ENCODE measurements around the gene PRKG1.

Gene PRKG1

GRCh38 chr10:52027055-52027705 lies 952.9 kb downstream of the PRKG1 start:
- H3K4me3 ChIP-seq (ENCODE audit: low read length), result no peak overlapping the region
- DNase-seq (ENCODE audit: low read depth), result peak; percentile 66
- TF ChIP-seq CTCF (conservative IDR thresholded peaks at IDR 0.05; ENCODE audit: low read length), result no peak

- no peak for TF ChIP-seq CTCF (conservative IDR thresholded peaks at IDR 0.05; ENCODE audit: low read length)
- DNase-seq (ENCODE audit: low read depth), result no peak
These were observed 954.2 kb downstream of the PRKG1 start for GRCh38 chr10:52028523-52028858.

GRCh38 chr10:52029628-52030027 lies 955.3 kb downstream of the PRKG1 start:
- no peak overlapping the region for H3K4me3 ChIP-seq (ENCODE audit: low read length)
- no peak for TF ChIP-seq CTCF (conservative IDR thresholded peaks at IDR 0.05; ENCODE audit: low read length)
- DNase-seq (ENCODE audit: low read depth), result no peak

More at GRCh38 chr10:52028523-52028858, 954.2 kb downstream of the PRKG1 start:
- H3K4me3 ChIP-seq (ENCODE audit: low read length), result no peak overlapping the region

- DNase-seq (ENCODE audit: low read depth), result no peak
- no peak for TF ChIP-seq CTCF (conservative IDR thresholded peaks at IDR 0.05; ENCODE audit: low read length)
- no peak overlapping the region for H3K4me3 ChIP-seq (ENCODE audit: low read length)
These were observed 955.9 kb downstream of the PRKG1 start for GRCh38 chr10:52030051-52030790.

- no peak for TF ChIP-seq CTCF (conservative IDR thresholded peaks at IDR 0.05; ENCODE audit: low read length)
- DNase-seq (ENCODE audit: low read depth), result no peak
- H3K4me3 ChIP-seq (ENCODE audit: low read length), result no peak overlapping the region
These were observed 956.7 kb downstream of the PRKG1 start for GRCh38 chr10:52030975-52031374.

GRCh38 chr10:52031771-52032170 lies 957.5 kb downstream of the PRKG1 start:
- peak; percentile 29 for DNase-seq (ENCODE audit: low read depth)
- H3K4me3 ChIP-seq (ENCODE audit: low read length), result no peak overlapping the region
- no peak for TF ChIP-seq CTCF (conservative IDR thresholded peaks at IDR 0.05; ENCODE audit: low read length)

All from AG10803 (cell line).